ENCODE measurements around the gene NR1I2.

Gene NR1I2

GRCh38 chr3:119835556-119835955 is 53.7 kb downstream of the NR1I2 start:
- Histone ChIP-seq H3K27ac (ENCODE audit: insufficient read depth, low read length, poor library complexity, severe bottlenecking) (no peak overlapping the region), H3K4me3 (ENCODE audit: insufficient read depth, low read depth, low read length, poor library complexity, severe bottlenecking) (no peak overlapping the region), H3K4me1 (ENCODE audit: control insufficient read depth, insufficient read depth, low read length, poor library complexity, severe bottlenecking) (no peaks in the 10 kb centered on the region), H3K9me3 (ENCODE audit: control insufficient read depth, low read length) (no peaks in the 10 kb centered on the region), H3K36me3 (ENCODE audit: control insufficient read depth, insufficient read depth, low read length) (peaks cover 4% of the 10 kb centered on the region), H3K27me3 (replicated peaks; ENCODE audit: control insufficient read depth, insufficient read depth, low read length, poor library complexity, severe bottlenecking) (no peaks in the 10 kb centered on the region)
- DNase-seq, result no peak

DNA sequence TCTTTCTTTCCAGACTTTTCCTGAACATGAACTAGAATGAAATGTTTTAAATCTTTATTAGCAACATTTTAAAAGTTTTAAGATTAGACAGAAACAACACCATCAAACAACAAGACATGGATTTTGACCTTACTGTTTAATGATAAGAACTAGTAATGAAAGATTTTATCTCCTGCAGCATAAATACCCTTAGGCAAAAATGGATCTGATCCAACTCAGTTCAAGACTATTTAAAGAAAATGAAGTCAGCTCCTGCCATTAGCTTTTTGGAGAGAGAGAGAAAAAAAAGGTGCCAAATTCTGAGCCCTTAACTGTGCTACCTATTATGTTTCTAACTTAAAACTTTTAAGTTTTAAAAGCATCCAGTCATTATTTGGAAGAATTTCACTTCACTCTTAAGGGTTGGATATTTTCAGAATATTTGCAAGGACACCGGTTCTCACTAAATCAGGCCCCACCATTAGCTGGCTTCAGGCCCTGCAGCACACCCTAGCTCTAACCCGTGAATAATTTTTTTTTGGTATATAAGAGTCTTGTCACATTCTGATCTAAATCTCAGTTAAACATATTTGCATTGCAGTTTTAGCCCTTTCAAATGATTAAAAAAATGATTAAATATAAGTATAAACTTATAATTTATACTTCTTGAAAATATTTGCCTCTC is 60.0 kb downstream of the NR1I2 start:
- Histone ChIP-seq H3K4me3 (ENCODE audit: insufficient read depth, low read depth, low read length, poor library complexity, severe bottlenecking) (no peak overlapping the region), H3K9me3 (ENCODE audit: control insufficient read depth, low read length) (no peaks in the 10 kb centered on the region), H3K27ac (ENCODE audit: insufficient read depth, low read length, poor library complexity, severe bottlenecking) (no peak overlapping the region), H3K27me3 (replicated peaks; ENCODE audit: control insufficient read depth, insufficient read depth, low read length, poor library complexity, severe bottlenecking) (no peaks in the 10 kb centered on the region), H3K36me3 (ENCODE audit: control insufficient read depth, insufficient read depth, low read length) (peaks cover 4% of the 10 kb centered on the region), H3K4me1 (ENCODE audit: control insufficient read depth, insufficient read depth, low read length, poor library complexity, severe bottlenecking) (no peaks in the 10 kb centered on the region)
- no peak for DNase-seq

GRCh38 chr3:119849126-119849525 is 67.2 kb downstream of the NR1I2 start:
- H3K36me3 ChIP-seq (ENCODE audit: control insufficient read depth, insufficient read depth, low read length), result no peaks in the 10 kb centered on the region
- no peaks in the 10 kb centered on the region for H3K27me3 ChIP-seq (replicated peaks; ENCODE audit: control insufficient read depth, insufficient read depth, low read length, poor library complexity, severe bottlenecking)
- no peak for DNase-seq
- H3K27ac ChIP-seq (ENCODE audit: insufficient read depth, low read length, poor library complexity, severe bottlenecking), result no peak overlapping the region
- H3K9me3 ChIP-seq (ENCODE audit: control insufficient read depth, low read length), result no peaks in the 10 kb centered on the region
- H3K4me1 ChIP-seq (ENCODE audit: control insufficient read depth, insufficient read depth, low read length, poor library complexity, severe bottlenecking), result no peaks in the 10 kb centered on the region
- H3K4me3 ChIP-seq (ENCODE audit: insufficient read depth, low read depth, low read length, poor library complexity, severe bottlenecking), result no peak overlapping the region

DNA sequence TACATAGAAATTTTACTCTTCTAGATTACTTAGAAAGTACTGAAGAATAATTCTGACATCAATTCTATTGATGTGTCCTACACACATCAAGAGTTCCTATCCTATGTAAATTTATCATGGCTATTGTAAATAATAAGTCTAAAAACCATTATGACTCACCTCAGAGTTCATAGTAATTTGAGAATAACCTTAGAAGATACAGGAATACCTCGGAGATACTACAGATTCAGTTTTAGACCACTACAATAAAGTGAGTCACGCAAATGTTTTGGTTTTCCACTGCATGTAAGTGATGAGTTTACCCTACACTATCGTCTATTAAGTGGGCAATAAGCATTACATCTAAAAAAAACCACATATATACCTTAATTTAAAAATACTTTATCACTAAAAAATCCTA is 74.8 kb downstream of the NR1I2 start:
- DNase-seq, result no peak
- peaks cover 12% of the 10 kb centered on the region for H3K36me3 ChIP-seq (ENCODE audit: control insufficient read depth, insufficient read depth, low read length)
- no peaks in the 10 kb centered on the region for H3K9me3 ChIP-seq (ENCODE audit: control insufficient read depth, low read length)
- H3K4me1 ChIP-seq (ENCODE audit: control insufficient read depth, insufficient read depth, low read length, poor library complexity, severe bottlenecking), result no peaks in the 10 kb centered on the region
- no peak overlapping the region for H3K27ac ChIP-seq (ENCODE audit: insufficient read depth, low read length, poor library complexity, severe bottlenecking)
- H3K4me3 ChIP-seq (ENCODE audit: insufficient read depth, low read depth, low read length, poor library complexity, severe bottlenecking), result no peak overlapping the region
- H3K27me3 ChIP-seq (replicated peaks; ENCODE audit: control insufficient read depth, insufficient read depth, low read length, poor library complexity, severe bottlenecking), result no peaks in the 10 kb centered on the region

GRCh38 chr3:119858957-119859356 is 77.1 kb downstream of the NR1I2 start:
- no peaks in the 10 kb centered on the region for H3K9me3 ChIP-seq (ENCODE audit: control insufficient read depth, low read length)
- no peaks in the 10 kb centered on the region for H3K4me1 ChIP-seq (ENCODE audit: control insufficient read depth, insufficient read depth, low read length, poor library complexity, severe bottlenecking)
- H3K27me3 ChIP-seq (replicated peaks; ENCODE audit: control insufficient read depth, insufficient read depth, low read length, poor library complexity, severe bottlenecking), result no peaks in the 10 kb centered on the region
- DNase-seq, result no peak
- peaks cover 29% of the 10 kb centered on the region for H3K36me3 ChIP-seq (ENCODE audit: control insufficient read depth, insufficient read depth, low read length)
- H3K27ac ChIP-seq (ENCODE audit: insufficient read depth, low read length, poor library complexity, severe bottlenecking), result no peak overlapping the region
- H3K4me3 ChIP-seq (ENCODE audit: insufficient read depth, low read depth, low read length, poor library complexity, severe bottlenecking), result no peak overlapping the region

DNA sequence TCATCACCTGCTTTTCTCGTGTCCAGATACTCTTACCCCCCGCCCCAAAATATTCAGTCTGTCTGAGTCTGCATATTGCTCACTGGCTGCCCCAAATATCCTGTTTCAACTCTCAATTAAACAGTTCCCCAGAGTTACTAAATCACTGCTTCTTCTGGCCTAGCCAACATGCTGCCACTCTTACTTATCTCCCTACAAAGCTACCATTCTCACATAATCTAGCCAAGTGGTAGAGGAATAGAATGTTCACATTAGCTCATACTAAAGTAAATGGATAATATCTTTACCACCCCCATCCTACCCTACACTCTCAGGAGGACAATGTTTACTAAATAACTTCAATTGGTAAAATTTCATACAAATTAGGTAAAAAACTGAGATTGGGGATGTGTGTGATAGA is 77.8 kb downstream of the NR1I2 start:
- H3K36me3 ChIP-seq (ENCODE audit: control insufficient read depth, insufficient read depth, low read length), result peaks cover 36% of the 10 kb centered on the region
- H3K27ac ChIP-seq (ENCODE audit: insufficient read depth, low read length, poor library complexity, severe bottlenecking), result no peak overlapping the region
- no peak overlapping the region for H3K4me3 ChIP-seq (ENCODE audit: insufficient read depth, low read depth, low read length, poor library complexity, severe bottlenecking)
- no peaks in the 10 kb centered on the region for H3K27me3 ChIP-seq (replicated peaks; ENCODE audit: control insufficient read depth, insufficient read depth, low read length, poor library complexity, severe bottlenecking)
- H3K4me1 ChIP-seq (ENCODE audit: control insufficient read depth, insufficient read depth, low read length, poor library complexity, severe bottlenecking), result no peaks in the 10 kb centered on the region
- no peak for DNase-seq
- H3K9me3 ChIP-seq (ENCODE audit: control insufficient read depth, low read length), result no peaks in the 10 kb centered on the region

- peaks cover 39% of the 10 kb centered on the region for H3K36me3 ChIP-seq (ENCODE audit: control insufficient read depth, insufficient read depth, low read length)
- no peak overlapping the region for H3K4me3 ChIP-seq (ENCODE audit: insufficient read depth, low read depth, low read length, poor library complexity, severe bottlenecking)
- no peak for DNase-seq
- no peak overlapping the region for H3K27ac ChIP-seq (ENCODE audit: insufficient read depth, low read length, poor library complexity, severe bottlenecking)
- H3K27me3 ChIP-seq (replicated peaks; ENCODE audit: control insufficient read depth, insufficient read depth, low read length, poor library complexity, severe bottlenecking), result no peaks in the 10 kb centered on the region
- no peaks in the 10 kb centered on the region for H3K4me1 ChIP-seq (ENCODE audit: control insufficient read depth, insufficient read depth, low read length, poor library complexity, severe bottlenecking)
- H3K9me3 ChIP-seq (ENCODE audit: control insufficient read depth, low read length), result no peaks in the 10 kb centered on the region
Observed at GRCh38 chr3:119861681-119862080, 79.8 kb downstream of the NR1I2 start.

DNA sequence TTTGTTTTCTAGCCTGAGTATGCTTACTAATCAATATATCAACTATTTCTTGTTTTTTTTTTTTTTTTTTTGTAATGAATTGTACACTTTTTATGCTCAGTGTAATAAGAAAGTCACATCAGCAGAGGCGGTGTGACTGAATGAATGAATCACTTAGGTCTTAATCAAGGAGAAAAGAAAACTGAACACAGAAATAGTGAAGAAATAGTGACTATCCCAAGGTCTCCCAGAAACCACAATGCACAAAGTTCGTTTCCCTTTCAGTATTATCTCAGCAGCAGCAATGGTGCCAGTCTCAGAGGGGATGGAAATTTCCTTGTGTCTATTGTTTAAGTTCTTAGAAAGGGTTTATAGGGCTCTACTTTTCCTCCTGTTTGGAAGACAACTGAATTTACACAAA is 80.7 kb downstream of the NR1I2 start:
- no peak overlapping the region for H3K4me3 ChIP-seq (ENCODE audit: insufficient read depth, low read depth, low read length, poor library complexity, severe bottlenecking)
- DNase-seq, result no peak
- no peak overlapping the region for H3K27ac ChIP-seq (ENCODE audit: insufficient read depth, low read length, poor library complexity, severe bottlenecking)
- H3K9me3 ChIP-seq (ENCODE audit: control insufficient read depth, low read length), result no peaks in the 10 kb centered on the region
- no peaks in the 10 kb centered on the region for H3K27me3 ChIP-seq (replicated peaks; ENCODE audit: control insufficient read depth, insufficient read depth, low read length, poor library complexity, severe bottlenecking)
- H3K36me3 ChIP-seq (ENCODE audit: control insufficient read depth, insufficient read depth, low read length), result peaks cover 40% of the 10 kb centered on the region
- no peaks in the 10 kb centered on the region for H3K4me1 ChIP-seq (ENCODE audit: control insufficient read depth, insufficient read depth, low read length, poor library complexity, severe bottlenecking)

DNA sequence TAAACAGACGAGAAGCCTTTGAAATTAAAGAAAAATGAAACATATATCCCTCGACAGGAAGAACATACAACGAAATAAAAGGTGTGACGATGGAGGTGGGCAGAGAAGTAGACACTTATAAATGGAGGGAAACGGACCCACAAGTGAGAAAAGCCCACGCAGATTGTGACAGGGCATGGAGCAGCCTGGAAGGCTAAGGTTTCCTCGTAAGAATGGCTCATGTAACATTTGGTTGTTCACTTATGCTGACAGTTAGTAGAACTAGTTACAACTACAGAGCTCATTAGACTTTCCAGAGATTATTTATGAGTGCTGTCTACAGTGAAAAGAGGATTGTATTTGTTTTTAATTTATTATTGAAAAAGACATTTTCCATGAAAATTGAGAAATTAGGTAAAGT is 82.6 kb downstream of the NR1I2 start:
- Histone ChIP-seq H3K27ac (ENCODE audit: insufficient read depth, low read length, poor library complexity, severe bottlenecking) (no peak overlapping the region), H3K27me3 (replicated peaks; ENCODE audit: control insufficient read depth, insufficient read depth, low read length, poor library complexity, severe bottlenecking) (no peaks in the 10 kb centered on the region), H3K4me3 (ENCODE audit: insufficient read depth, low read depth, low read length, poor library complexity, severe bottlenecking) (no peak overlapping the region), H3K9me3 (ENCODE audit: control insufficient read depth, low read length) (no peaks in the 10 kb centered on the region), H3K36me3 (ENCODE audit: control insufficient read depth, insufficient read depth, low read length) (peaks cover 33% of the 10 kb centered on the region), H3K4me1 (ENCODE audit: control insufficient read depth, insufficient read depth, low read length, poor library complexity, severe bottlenecking) (no peaks in the 10 kb centered on the region)
- no peak for DNase-seq

Measured in effector memory CD4-positive, alpha-beta T cell (primary cell).